Neural progenitor cell (in vitro differentiated cells): ENCODE results near the gene STK39. TPM values are rescaled to one million over a fixed set of nuclear protein-coding genes. Genes with fewer than 3 reads are reported as not detected.

Experiments used
- DNase-seq: peaks from one replicate; pipeline ENCODE4 v3.0.0-alpha.2; 2016; ENCODE audit warnings: low spot score
- H2AFZ ChIP-seq: fragments of 200-600 bp; sonication (generic); replicated peaks from 2 replicates; pipeline ENCODE4 v1.6.1; 2016; ENCODE audit warnings: antibody characterized with exemption
- H3F3A ChIP-seq: fragments of 200-600 bp; sonication (generic); 2 replicates; pipeline ENCODE4 v1.6.1; 2016; ENCODE audit warnings: antibody characterized with exemption, low read depth
- H3K27ac ChIP-seq: fragments of 200-600 bp; sonication (generic); 2 replicates; pipeline ENCODE4 v1.5.1; 2016; ENCODE audit warnings: mild to moderate bottlenecking
- H3K27me3 ChIP-seq: fragments of 200-600 bp; sonication (generic); 2 replicates; pipeline ENCODE4 v1.6.1; 2016; ENCODE audit warnings: mild to moderate bottlenecking, moderate library complexity
- H3K36me3 ChIP-seq: fragments of 200-600 bp; sonication (generic); 2 replicates; pipeline ENCODE4 v1.5.1; 2016
- H3K4me1 ChIP-seq: fragments of 200-600 bp; sonication (generic); 2 replicates; pipeline ENCODE4 v1.6.1; 2016; ENCODE audit warnings: mixed run types
- H3K4me2 ChIP-seq: fragments of 200-600 bp; sonication (generic); 2 replicates; pipeline ENCODE4 v1.6.1; 2016
- H3K4me3 ChIP-seq: fragments of 200-600 bp; sonication (generic); 2 replicates; pipeline ENCODE4 v1.5.1; 2016
- H3K79me2 ChIP-seq: fragments of 200-600 bp; sonication (generic); 2 replicates; pipeline ENCODE4 v1.6.1; 2016; ENCODE audit warnings: low read depth
- H3K9ac ChIP-seq: fragments of 200-600 bp; sonication (generic); 2 replicates; pipeline ENCODE4 v1.6.1; 2016
- H3K9me3 ChIP-seq: fragments of 200-600 bp; sonication (generic); 2 replicates; pipeline ENCODE4 v1.5.1; 2016; ENCODE audit warnings: low read depth
- H4K20me1 ChIP-seq: fragments of 200-600 bp; sonication (generic); 2 replicates; pipeline ENCODE4 v1.6.1; 2016; ENCODE audit warnings: low read depth
- H3K27ac Mint-ChIP-seq: 3 replicates; pipeline ENCODE4 v1.8.0; 2021; ENCODE audit warnings: mixed read lengths
- H3K27me3 Mint-ChIP-seq: 2 replicates; pipeline ENCODE4 v1.8.0; 2022; ENCODE audit warnings: low read depth, mild to moderate bottlenecking, inconsistent platforms, moderate library complexity, mixed read lengths; ENCODE audit not compliant: insufficient read depth
- H3K36me3 Mint-ChIP-seq: 3 replicates; pipeline ENCODE4 v1.8.0; 2021; ENCODE audit warnings: mixed read lengths
- H3K4me1 Mint-ChIP-seq: 3 replicates; pipeline ENCODE4 v1.8.0; 2021; ENCODE audit warnings: mixed read lengths
- H3K4me3 Mint-ChIP-seq: 3 replicates; pipeline ENCODE4 v1.8.0; 2021; ENCODE audit warnings: mild to moderate bottlenecking, moderate library complexity, mixed read lengths
- H3K9me3 Mint-ChIP-seq: 3 replicates; pipeline ENCODE4 v1.8.0; 2020; ENCODE audit warnings: mixed read lengths
- CTCF ChIP-seq: fragments of 200-600 bp; sonication (generic); IDR thresholded peaks from 2 replicates; pipeline ENCODE4 v1.5.1; 2017; ENCODE audit warnings: antibody characterized with exemption, mild to moderate bottlenecking
- EZH2 ChIP-seq: fragments of 200-600 bp; sonication (generic); IDR thresholded peaks from 2 replicates; pipeline ENCODE4 v1.6.1; 2017; ENCODE audit warnings: antibody characterized with exemption, mild to moderate bottlenecking, moderate library complexity
- EZH2phosphoT487 ChIP-seq: fragments of 200-600 bp; sonication (generic); IDR thresholded peaks from 2 replicates; pipeline ENCODE4 v1.6.1; 2017; ENCODE audit warnings: antibody characterized with exemption
- total RNA-seq: library from RNA; depleted of rRNA; stranded (reverse); fragments of >200 nt; gene quantifications from 2 replicates; pipeline ENCODE4 v1.2.3, GENCODE V29; 2015; ENCODE audit warnings: low replicate concordance

The STK39 gene
- total RNA-seq, 1 donor from 2014 or later = 23.8 TPM

- Histone ChIP-seq H3K36me3 (no peaks in the 10 kb centered on the region), H3K27me3 (no peaks in the 10 kb centered on the region), H3K4me3 (no peak overlapping the region), H3K79me2 (no peaks in the 10 kb centered on the region), H3F3A (peaks cover 36% of the 10 kb centered on the region), H3K4me2 (peak overlapping the region; percentile 61), H4K20me1 (peaks cover 6% of the 10 kb centered on the region), H3K27ac (peak overlapping the region; percentile 28), H2AFZ (no peak overlapping the region), H3K9ac (no peak overlapping the region), H3K9me3 (no peaks in the 10 kb centered on the region), H3K4me1 (peaks cover 35% of the 10 kb centered on the region)
- peaks cover 61% of the 10 kb centered on the region for H3K4me1 Mint-ChIP-seq
- H3K27ac Mint-ChIP-seq = peak overlapping the region; percentile 92
- no peaks in the 10 kb centered on the region for H3K9me3 Mint-ChIP-seq
- no peak for TF ChIP-seq EZH2
- TF ChIP-seq CTCF = no peak
- TF ChIP-seq EZH2phosphoT487 = no peak
- no peaks in the 10 kb centered on the region for H3K27me3 Mint-ChIP-seq
- DNase-seq = peak; percentile 49
- H3K36me3 Mint-ChIP-seq = peaks cover 18% of the 10 kb centered on the region
- no peak overlapping the region for H3K4me3 Mint-ChIP-seq
Measured at GRCh38 chr2:168137510-168138180, 109.8 kb downstream of the STK39 start.

GRCh38 chr2:168136392-168136977 lies 110.9 kb downstream of the STK39 start:
- H3K27ac Mint-ChIP-seq = no peak overlapping the region
- peaks cover 6% of the 10 kb centered on the region for H4K20me1 ChIP-seq

GRCh38 chr2:168135630-168136029 lies 111.8 kb downstream of the STK39 start:
- H3K4me1 ChIP-seq = peaks cover 39% of the 10 kb centered on the region
- Mint-ChIP-seq H3K27me3 (no peaks in the 10 kb centered on the region), H3K36me3 (peaks cover 27% of the 10 kb centered on the region), H3K27ac (no peak overlapping the region), H3K4me3 (no peak overlapping the region), H3K4me1 (peaks cover 77% of the 10 kb centered on the region), H3K9me3 (no peaks in the 10 kb centered on the region)
- no peak for DNase-seq
- H3K27ac ChIP-seq = no peak overlapping the region
- TF ChIP-seq CTCF = no peak
- TF ChIP-seq EZH2 = no peak
- no peak for TF ChIP-seq EZH2phosphoT487
- H3K27me3 ChIP-seq = no peaks in the 10 kb centered on the region
- no peaks in the 10 kb centered on the region for H3K9me3 ChIP-seq
- H3K4me2 ChIP-seq = no peak overlapping the region
- H3K4me3 ChIP-seq = no peak overlapping the region
- no peak overlapping the region for H3K9ac ChIP-seq
- H2AFZ ChIP-seq = no peak overlapping the region
- peaks cover 6% of the 10 kb centered on the region for H4K20me1 ChIP-seq
- H3K79me2 ChIP-seq = no peaks in the 10 kb centered on the region
- H3K36me3 ChIP-seq = no peaks in the 10 kb centered on the region
- peaks cover 36% of the 10 kb centered on the region for H3F3A ChIP-seq

More at GRCh38 chr2:168136392-168136977, 110.9 kb downstream of the STK39 start:
- no peak overlapping the region for H2AFZ ChIP-seq
- H3K27ac ChIP-seq = no peak overlapping the region
- H3F3A ChIP-seq = peaks cover 36% of the 10 kb centered on the region
- H3K79me2 ChIP-seq = no peaks in the 10 kb centered on the region
- no peaks in the 10 kb centered on the region for H3K36me3 ChIP-seq
- H3K4me3 Mint-ChIP-seq = no peak overlapping the region
- peaks cover 35% of the 10 kb centered on the region for H3K4me1 ChIP-seq
- H3K9me3 Mint-ChIP-seq = no peaks in the 10 kb centered on the region
- H3K9me3 ChIP-seq = no peaks in the 10 kb centered on the region
- no peaks in the 10 kb centered on the region for H3K27me3 ChIP-seq
- H3K4me3 ChIP-seq = no peak overlapping the region
- peaks cover 71% of the 10 kb centered on the region for H3K4me1 Mint-ChIP-seq
- H3K36me3 Mint-ChIP-seq = peaks cover 22% of the 10 kb centered on the region
- H3K9ac ChIP-seq = no peak overlapping the region
- H3K4me2 ChIP-seq = no peak overlapping the region
- no peaks in the 10 kb centered on the region for H3K27me3 Mint-ChIP-seq
- TF ChIP-seq CTCF (peak; percentile 66), EZH2phosphoT487 (no peak)
- peak; percentile 21 for DNase-seq
